Measurements from ENCODE around the gene EIF4EBP2.

EIF4EBP2 gene

GRCh38 chr10:70378122-70378521 is 25.8 kb upstream of the EIF4EBP2 start:
- no peak overlapping the region for H3K4me3 ChIP-seq (ENCODE audit: low read depth, low read length)
- TF ChIP-seq CTCF (IDR thresholded peaks at IDR 0.05; ENCODE audit: low read depth, low read length, missing control alignments), result no peak
- DNase-seq (ENCODE audit: low read depth), result no peak

- H3K4me3 ChIP-seq (ENCODE audit: low read depth, low read length), result no peak overlapping the region
- DNase-seq (ENCODE audit: low read depth), result no peak
- TF ChIP-seq CTCF (IDR thresholded peaks at IDR 0.05; ENCODE audit: low read depth, low read length, missing control alignments), result peak; percentile 87
Measured at GRCh38 chr10:70379581-70380176, 24.3 kb upstream of the EIF4EBP2 start.

- DNase-seq (ENCODE audit: low read depth), result no peak
- H3K4me3 ChIP-seq (ENCODE audit: low read depth, low read length), result no peak overlapping the region
- TF ChIP-seq CTCF (IDR thresholded peaks at IDR 0.05; ENCODE audit: low read depth, low read length, missing control alignments), result no peak
Measured at GRCh38 chr10:70380350-70381135, 23.4 kb upstream of the EIF4EBP2 start.

- no peak for DNase-seq (ENCODE audit: low read depth)
- no peak for TF ChIP-seq CTCF (IDR thresholded peaks at IDR 0.05; ENCODE audit: low read depth, low read length, missing control alignments)
Measured at GRCh38 chr10:70381471-70382421, 22.2 kb upstream of the EIF4EBP2 start.

DNA sequence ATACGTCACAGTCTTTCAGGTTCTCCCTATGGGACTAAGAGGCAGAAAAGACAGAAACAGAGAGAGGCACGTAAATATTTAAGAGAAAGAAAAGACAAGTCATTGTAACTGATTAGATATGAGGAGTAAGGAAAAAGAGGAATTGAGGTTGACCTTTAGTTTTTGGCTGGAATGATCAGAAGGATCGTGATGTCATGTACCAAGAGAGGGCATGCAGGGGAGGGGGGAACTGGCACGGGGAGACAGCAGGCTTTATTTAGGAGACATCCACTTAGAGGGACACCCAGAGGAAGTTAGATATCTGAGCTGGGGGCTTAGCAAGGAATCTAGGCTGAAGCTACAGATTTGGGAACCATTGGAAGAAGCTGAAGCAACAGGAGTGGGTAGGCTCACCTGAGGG is 12.3 kb upstream of the EIF4EBP2 start:
- no peak for DNase-seq (ENCODE audit: low read depth)
- no peak for TF ChIP-seq CTCF (IDR thresholded peaks at IDR 0.05; ENCODE audit: low read depth, low read length, missing control alignments)
- H3K4me3 ChIP-seq (ENCODE audit: low read depth, low read length), result no peak overlapping the region

More at GRCh38 chr10:70381471-70382421, 22.2 kb upstream of the EIF4EBP2 start:
- peak overlapping the region; percentile 87 for H3K4me3 ChIP-seq (ENCODE audit: low read depth, low read length)

GRCh38 chr10:70396140-70396539 is 7.8 kb upstream of the EIF4EBP2 start:
- no peak for TF ChIP-seq CTCF (IDR thresholded peaks at IDR 0.05; ENCODE audit: low read depth, low read length, missing control alignments)
- no peak for DNase-seq (ENCODE audit: low read depth)
- H3K4me3 ChIP-seq (ENCODE audit: low read depth, low read length), result no peak overlapping the region
